SJSA1 (cell line): ENCODE data around the gene GADD45A. TPM values are rescaled to one million over a fixed set of nuclear protein-coding genes. Genes with fewer than 3 reads are reported as not detected.
A peak's percentile ranks its signal among the peaks of the same experiment; 100 is the strongest.

Experiments
- DNase-seq, 2 experiments: peaks; one replicate each; pipeline ENCODE4 v3.0.0-alpha.2; 2015 to 2020; ENCODE audit warnings: low spot score in 2 of 2, low read depth in 1 of 2
- H3K27ac ChIP-seq: fragments of 250-450 bp; sonication (Bioruptor Pico); 2 replicates; pipeline ENCODE4 v1.5.1; 2020; ENCODE audit warnings: mild to moderate bottlenecking, moderate library complexity
- H3K27me3 ChIP-seq: fragments of 250-450 bp; sonication (Bioruptor Pico); replicated peaks from 2 replicates; pipeline ENCODE4 v1.5.1; 2020; ENCODE audit warnings: mild to moderate bottlenecking, moderate library complexity
- H3K36me3 ChIP-seq: fragments of 250-450 bp; sonication (Bioruptor Pico); 2 replicates; pipeline ENCODE4 v1.5.1; 2020; ENCODE audit warnings: mild to moderate bottlenecking
- H3K4me1 ChIP-seq: fragments of 250-450 bp; sonication (Bioruptor Pico); replicated peaks from 2 replicates; pipeline ENCODE4 v1.6.1; 2021; ENCODE audit warnings: mild to moderate bottlenecking
- H3K4me3 ChIP-seq: fragments of 250-450 bp; sonication (Bioruptor Pico); 2 replicates; pipeline ENCODE4 v1.5.1; 2020; ENCODE audit warnings: mild to moderate bottlenecking
- H3K9me3 ChIP-seq: fragments of 250-450 bp; sonication (Bioruptor Pico); replicated peaks from 2 replicates; pipeline ENCODE4 v1.5.1; 2020; ENCODE audit warnings: mild to moderate bottlenecking
- total RNA-seq: library from RNA; depleted of rRNA; stranded (reverse); fragments of >200 nt; shearing (Covaris generic); gene quantifications from 2 replicates; pipeline ENCODE4 v1.2.3, GENCODE V29; 2014

Gene GADD45A
- total RNA-seq, 1 experiment from 2014 or later: 63.1 TPM

DNA sequence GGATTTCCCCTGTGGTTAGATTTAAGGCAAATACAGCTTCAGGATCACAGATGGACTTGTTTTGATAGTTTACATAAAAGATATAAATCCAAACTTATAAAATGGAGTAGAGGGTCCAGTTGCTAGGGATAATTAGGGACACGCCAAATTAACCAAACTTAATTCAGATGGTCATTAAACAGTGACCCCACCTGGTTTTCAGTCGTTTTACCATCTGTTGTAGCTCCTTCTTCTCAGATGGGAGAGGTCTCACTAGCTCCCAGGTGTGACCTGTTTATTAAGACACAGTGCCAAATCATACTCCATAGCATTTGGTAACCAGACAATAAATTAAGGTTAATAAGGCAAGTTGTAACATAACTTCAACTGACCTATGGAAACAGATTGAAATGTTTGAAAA lies 8.1 kb upstream of the GADD45A start:
- no peak for DNase-seq
- peaks cover 21% of the 10 kb centered on the region for H3K4me1 ChIP-seq
- H3K9me3 ChIP-seq: no peaks in the 10 kb centered on the region
- no peaks in the 10 kb centered on the region for H3K36me3 ChIP-seq
- H3K4me3 ChIP-seq: no peak overlapping the region
- no peaks in the 10 kb centered on the region for H3K27me3 ChIP-seq
- no peak overlapping the region for H3K27ac ChIP-seq

GRCh38 chr1:67677408-67677807 lies 7.6 kb upstream of the GADD45A start:
- no peak for DNase-seq
- no peaks in the 10 kb centered on the region for H3K36me3 ChIP-seq
- H3K9me3 ChIP-seq: no peaks in the 10 kb centered on the region
- no peak overlapping the region for H3K27ac ChIP-seq
- no peaks in the 10 kb centered on the region for H3K27me3 ChIP-seq
- H3K4me3 ChIP-seq: no peak overlapping the region
- peaks cover 24% of the 10 kb centered on the region for H3K4me1 ChIP-seq

GRCh38 chr1:67677930-67678329 lies 7.1 kb upstream of the GADD45A start:
- DNase-seq: no peak

DNA sequence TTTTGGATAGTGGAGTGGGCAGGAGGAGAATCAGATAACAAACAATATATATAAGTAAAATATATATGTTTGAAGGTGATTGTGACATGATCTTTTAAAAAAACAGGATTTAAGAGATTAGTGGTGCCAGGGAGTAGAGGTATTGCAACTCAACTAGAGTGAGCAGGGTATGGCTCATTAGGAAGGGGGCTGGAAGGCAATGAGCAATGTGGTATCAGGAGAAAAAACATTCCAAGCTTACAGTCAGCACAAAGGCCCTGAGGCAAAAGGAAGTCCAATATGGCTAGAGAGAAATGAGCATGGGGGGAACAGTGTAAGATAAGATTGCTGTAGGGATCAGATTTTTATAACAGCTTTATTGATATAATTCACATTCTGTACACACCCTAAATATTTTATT lies 5.3 kb upstream of the GADD45A start:
- Histone ChIP-seq H3K9me3 (no peaks in the 10 kb centered on the region), H3K27me3 (no peaks in the 10 kb centered on the region), H3K36me3 (no peaks in the 10 kb centered on the region), H3K27ac (no peak overlapping the region), H3K4me1 (peaks cover 38% of the 10 kb centered on the region), H3K4me3 (no peak overlapping the region)
- no peak for DNase-seq

More at GRCh38 chr1:67677930-67678329, 7.1 kb upstream of the GADD45A start:
- H3K9me3 ChIP-seq: no peaks in the 10 kb centered on the region
- H3K27ac ChIP-seq: no peak overlapping the region
- no peaks in the 10 kb centered on the region for H3K36me3 ChIP-seq
- H3K4me3 ChIP-seq: no peak overlapping the region
- H3K27me3 ChIP-seq: no peaks in the 10 kb centered on the region
- peaks cover 25% of the 10 kb centered on the region for H3K4me1 ChIP-seq

- peaks cover 4% of the 10 kb centered on the region for H3K36me3 ChIP-seq
- H3K4me3 ChIP-seq: no peak overlapping the region
- H3K27ac ChIP-seq: no peak overlapping the region
- peaks cover 32% of the 10 kb centered on the region for H3K4me1 ChIP-seq
- H3K27me3 ChIP-seq: no peaks in the 10 kb centered on the region
- H3K9me3 ChIP-seq: no peaks in the 10 kb centered on the region
- DNase-seq: no peak
These were observed 4.5 kb upstream of the GADD45A start for GRCh38 chr1:67680486-67680885.

DNA sequence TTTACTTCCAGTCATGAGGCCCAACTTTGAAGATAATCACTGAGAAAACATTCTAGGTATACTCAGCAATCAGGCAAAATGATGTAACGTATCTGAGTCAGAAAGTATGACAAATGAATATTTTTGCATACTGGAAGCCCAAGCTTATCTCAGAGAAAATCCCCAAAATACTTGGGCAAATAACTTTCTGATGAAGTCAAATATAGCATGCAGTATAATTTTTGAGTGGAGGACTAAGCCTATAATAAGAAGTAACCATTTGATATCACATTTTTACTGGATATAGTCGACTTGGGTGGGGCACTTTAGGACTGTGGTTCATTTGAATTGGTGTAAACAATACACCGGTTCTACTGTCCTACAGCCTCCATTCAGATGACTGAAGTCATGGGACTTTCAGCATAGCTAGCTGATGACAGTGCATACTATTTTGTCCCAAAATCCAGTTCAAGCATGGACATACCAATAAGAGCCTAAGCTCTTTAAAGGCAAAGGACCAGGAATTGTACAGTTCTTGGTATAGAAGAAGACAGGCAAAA lies 2.3 kb upstream of the GADD45A start:
- Histone ChIP-seq H3K4me3 (no peak overlapping the region), H3K4me1 (peaks cover 31% of the 10 kb centered on the region), H3K27me3 (no peaks in the 10 kb centered on the region), H3K9me3 (0 out of 2 replicates have a peak, but pooled peaks cover 3% of the 10 kb centered on the region), H3K36me3 (peaks cover 27% of the 10 kb centered on the region), H3K27ac (peak overlapping the region; percentile 79)
- DNase-seq: peak; percentile 79 to 93

GRCh38 chr1:67683316-67683715 lies 1.7 kb upstream of the GADD45A start:
- peaks cover 35% of the 10 kb centered on the region for H3K4me1 ChIP-seq
- no peak overlapping the region for H3K4me3 ChIP-seq
- H3K27me3 ChIP-seq: no peaks in the 10 kb centered on the region
- peaks cover 32% of the 10 kb centered on the region for H3K36me3 ChIP-seq
- DNase-seq: no peak
- H3K27ac ChIP-seq: peak overlapping the region; percentile 79
- 0 out of 2 replicates have a peak, but pooled peaks cover 3% of the 10 kb centered on the region for H3K9me3 ChIP-seq

DNA sequence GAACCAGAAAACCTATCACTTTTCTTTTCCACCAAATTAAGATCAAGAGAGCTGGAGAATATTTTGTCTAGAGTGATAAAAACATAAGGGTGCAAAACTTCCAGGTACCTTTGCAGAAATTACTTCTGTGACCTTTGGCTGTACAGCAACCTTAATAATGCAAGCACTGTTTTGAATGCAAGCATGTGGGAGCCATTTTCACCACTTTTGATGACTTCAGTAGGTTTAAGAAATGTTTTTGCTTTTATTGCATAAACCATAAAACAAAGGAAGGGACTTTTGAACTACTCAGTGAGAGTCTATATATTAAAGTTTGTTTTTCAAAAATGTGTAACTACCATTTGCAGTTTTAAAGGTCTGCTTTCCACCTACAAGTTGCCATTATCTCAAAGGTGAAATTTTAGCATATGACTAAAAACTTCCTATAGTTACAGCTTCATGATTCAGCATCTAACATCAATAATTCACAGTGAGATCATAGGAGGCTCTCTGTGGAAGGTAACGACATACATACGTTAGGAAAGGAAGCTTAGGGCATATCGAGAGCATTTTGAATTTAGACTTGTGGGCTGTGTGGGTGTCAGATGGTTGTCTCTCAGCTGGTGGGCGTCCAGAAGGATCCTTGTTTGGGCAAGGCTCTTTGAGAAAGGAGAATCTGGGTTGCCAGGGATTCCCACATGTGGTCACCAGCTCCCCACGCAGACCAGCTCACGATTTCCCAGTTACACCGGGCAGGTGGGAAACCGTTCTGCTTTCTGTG lies 1.1 kb upstream of the GADD45A start:
- H3K27ac ChIP-seq: peak overlapping the region; percentile 79
- no peaks in the 10 kb centered on the region for H3K27me3 ChIP-seq
- H3K9me3 ChIP-seq: 0 out of 2 replicates have a peak, but pooled peaks cover 3% of the 10 kb centered on the region
- H3K4me3 ChIP-seq: peak overlapping the region; percentile 91
- H3K4me1 ChIP-seq: peaks cover 41% of the 10 kb centered on the region
- H3K36me3 ChIP-seq: peaks cover 39% of the 10 kb centered on the region
- DNase-seq: peak in 1 of 2 experiments; percentile 40

GRCh38 chr1:67684526-67685066 lies 405 bp upstream of the GADD45A start:
- peaks cover 45% of the 10 kb centered on the region for H3K36me3 ChIP-seq
- peak overlapping the region; percentile 79 for H3K27ac ChIP-seq
- 0 out of 2 replicates have a peak, but pooled peaks cover 3% of the 10 kb centered on the region for H3K9me3 ChIP-seq
- no peak for DNase-seq
- H3K4me1 ChIP-seq: peaks cover 43% of the 10 kb centered on the region
- H3K27me3 ChIP-seq: no peaks in the 10 kb centered on the region
- H3K4me3 ChIP-seq: peak overlapping the region; percentile 91

GRCh38 chr1:67685558-67686266 lies 711 bp downstream of the GADD45A start:
- H3K36me3 ChIP-seq: peaks cover 55% of the 10 kb centered on the region
- H3K27ac ChIP-seq: peak overlapping the region; percentile 80
- H3K4me1 ChIP-seq: peaks cover 43% of the 10 kb centered on the region
- no peaks in the 10 kb centered on the region for H3K27me3 ChIP-seq
- H3K9me3 ChIP-seq: 0 out of 2 replicates have a peak, but pooled peaks cover 3% of the 10 kb centered on the region
- H3K4me3 ChIP-seq: peak overlapping the region; percentile 91
- DNase-seq: peak; percentile 41 to 52

- Histone ChIP-seq H3K36me3 (peaks cover 58% of the 10 kb centered on the region), H3K27me3 (no peaks in the 10 kb centered on the region), H3K27ac (peak overlapping the region; percentile 80), H3K4me1 (peaks cover 43% of the 10 kb centered on the region), H3K4me3 (peak overlapping the region; percentile 91), H3K9me3 (0 out of 2 replicates have a peak, but pooled peaks cover 3% of the 10 kb centered on the region)
- DNase-seq: peak; percentile 88 to 93
These were observed 1.5 kb downstream of the GADD45A start for GRCh38 chr1:67686267-67687197.

DNA sequence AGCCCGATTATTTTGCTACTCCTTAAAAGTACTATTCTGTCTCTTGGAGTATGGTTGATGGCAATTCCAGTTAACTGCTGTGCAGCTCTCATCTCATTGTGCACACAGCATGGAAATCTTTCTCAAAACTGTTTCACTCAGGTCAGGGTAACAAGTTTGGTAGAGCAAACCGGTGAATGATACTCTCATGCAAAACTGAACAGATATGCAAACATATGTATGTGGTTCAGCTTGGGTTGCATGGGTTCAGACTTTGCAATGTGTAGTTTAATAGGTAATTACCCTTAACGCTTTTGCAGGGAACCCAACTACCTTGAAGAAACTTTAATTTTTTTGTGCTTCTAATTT lies 2.2 kb downstream of the GADD45A start:
- no peak for DNase-seq
- 0 out of 2 replicates have a peak, but pooled peaks cover 3% of the 10 kb centered on the region for H3K9me3 ChIP-seq
- peaks cover 38% of the 10 kb centered on the region for H3K4me1 ChIP-seq
- H3K27me3 ChIP-seq: no peaks in the 10 kb centered on the region
- peaks cover 58% of the 10 kb centered on the region for H3K36me3 ChIP-seq
- H3K27ac ChIP-seq: peak overlapping the region; percentile 80
- H3K4me3 ChIP-seq: peak overlapping the region; percentile 91

GRCh38 chr1:67687649-67688048 lies 2.6 kb downstream of the GADD45A start:
- Histone ChIP-seq H3K36me3 (peaks cover 58% of the 10 kb centered on the region), H3K27me3 (no peaks in the 10 kb centered on the region), H3K27ac (peak overlapping the region; percentile 80), H3K4me3 (peak overlapping the region; percentile 91), H3K4me1 (peaks cover 38% of the 10 kb centered on the region), H3K9me3 (0 out of 2 replicates have a peak, but pooled peaks cover 3% of the 10 kb centered on the region)
- peak; percentile 51 to 60 for DNase-seq
